Measurements from ENCODE around the gene SAPCD1. TPM values are rescaled to one million over a fixed set of nuclear protein-coding genes. Genes with fewer than 3 reads are reported as not detected.
"Not testable (repeated sequence)": the region's sequence is repeated elsewhere in the genome, so short reads cannot be mapped to it uniquely, and the experiment has no call there.

Gene SAPCD1
- total RNA-seq, 1 donor from 2014 or later = 21.3 TPM

DNA sequence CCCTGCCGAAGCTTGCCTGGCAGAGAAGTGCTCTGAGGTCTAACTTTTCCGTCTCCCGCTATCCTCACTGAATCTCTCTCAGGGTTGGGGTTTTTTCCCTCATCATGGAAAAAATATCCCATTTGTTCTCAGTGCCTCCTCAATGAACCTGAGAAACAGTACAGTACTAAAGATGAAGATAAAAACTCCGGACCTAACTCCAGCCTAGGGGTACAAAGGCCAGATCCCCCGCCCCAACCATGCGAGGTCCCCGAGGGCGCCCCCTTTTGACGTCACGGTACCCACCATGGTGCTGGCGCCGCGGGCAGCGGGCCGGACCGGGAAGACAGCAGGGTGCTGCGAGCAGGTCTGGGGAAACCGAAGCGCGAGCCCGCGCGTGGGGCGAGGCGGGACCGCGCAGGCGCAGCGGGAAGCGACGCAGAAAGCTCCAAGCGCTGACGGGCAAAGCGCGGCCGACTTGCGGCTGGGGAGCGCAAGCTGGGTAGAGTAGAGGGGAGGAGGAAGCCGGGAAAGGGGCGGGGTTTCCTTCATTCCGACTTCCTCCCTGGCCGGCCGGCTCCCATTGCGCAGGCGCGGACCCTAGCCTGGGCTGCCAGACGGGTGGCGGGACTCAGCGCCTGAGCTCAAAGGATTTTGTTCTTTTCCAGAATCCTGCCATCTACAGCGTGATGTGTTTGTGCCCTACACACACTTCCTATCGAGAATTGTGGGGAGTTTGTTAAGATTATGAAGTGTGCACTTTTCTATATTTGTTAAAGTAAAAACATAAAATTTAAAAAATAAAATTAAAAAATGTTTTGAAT, 44.2 kb downstream of the SAPCD1 start, which contains the start of gene LSM2:
Gene LSM2, minus strand, starts transcription at position 497 of the 803 bp plus-strand sequence. Its CDS starts 209 bp downstream, at position 288.
- TF ChIP-seq, protein P1, sequence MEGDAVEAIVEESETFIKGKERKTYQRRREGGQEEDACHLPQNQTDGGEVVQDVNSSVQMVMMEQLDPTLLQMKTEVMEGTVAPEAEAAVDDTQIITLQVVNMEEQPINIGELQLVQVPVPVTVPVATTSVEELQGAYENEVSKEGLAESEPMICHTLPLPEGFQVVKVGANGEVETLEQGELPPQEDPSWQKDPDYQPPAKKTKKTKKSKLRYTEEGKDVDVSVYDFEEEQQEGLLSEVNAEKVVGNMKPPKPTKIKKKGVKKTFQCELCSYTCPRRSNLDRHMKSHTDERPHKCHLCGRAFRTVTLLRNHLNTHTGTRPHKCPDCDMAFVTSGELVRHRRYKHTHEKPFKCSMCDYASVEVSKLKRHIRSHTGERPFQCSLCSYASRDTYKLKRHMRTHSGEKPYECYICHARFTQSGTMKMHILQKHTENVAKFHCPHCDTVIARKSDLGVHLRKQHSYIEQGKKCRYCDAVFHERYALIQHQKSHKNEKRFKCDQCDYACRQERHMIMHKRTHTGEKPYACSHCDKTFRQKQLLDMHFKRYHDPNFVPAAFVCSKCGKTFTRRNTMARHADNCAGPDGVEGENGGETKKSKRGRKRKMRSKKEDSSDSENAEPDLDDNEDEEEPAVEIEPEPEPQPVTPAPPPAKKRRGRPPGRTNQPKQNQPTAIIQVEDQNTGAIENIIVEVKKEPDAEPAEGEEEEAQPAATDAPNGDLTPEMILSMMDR (conservative IDR thresholded peaks at IDR 0.05) = no peak
- H3K27ac Mint-ChIP-seq (ENCODE audit: unreplicated experiment) = peak within 1 kb of the TSS; percentile 99
- H3K4me3 Mint-ChIP-seq = peak within 1 kb of the TSS; percentile 94
- H3K27me3 Mint-ChIP-seq (ENCODE audit: low read depth) = no peaks in the 10 kb centered on the region
- H3K36me3 Mint-ChIP-seq (ENCODE audit: low read depth) = peaks cover 2% of the 10 kb centered on the region
- DNase-seq (ENCODE audit: low read depth, low spot score) = peak; percentile 98
- H3K4me1 Mint-ChIP-seq = peaks cover 18% of the 10 kb centered on the region
- H3K9me3 Mint-ChIP-seq = no peaks in the 10 kb centered on the region

DNA sequence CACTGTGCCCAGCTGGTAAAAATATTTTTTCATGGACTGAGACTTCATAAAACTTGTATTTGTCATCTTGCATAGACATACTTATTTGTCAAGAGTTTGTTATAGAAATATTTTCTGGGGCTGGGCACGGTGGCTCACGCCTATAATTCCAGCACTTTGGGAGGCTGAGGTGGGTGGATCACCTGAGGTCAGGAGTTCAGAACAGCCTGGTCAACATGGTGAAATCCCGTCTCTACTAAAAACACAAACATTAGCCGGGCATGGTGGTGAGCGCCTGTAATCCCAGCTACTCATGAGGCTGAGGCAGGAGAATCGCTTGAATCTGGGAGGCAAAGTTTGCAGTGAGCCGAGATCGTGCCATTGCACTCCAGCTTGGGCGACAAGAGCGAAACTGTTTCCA, 46.1 kb downstream of the SAPCD1 start:
- not testable (repeated sequence) for H3K36me3 Mint-ChIP-seq (ENCODE audit: low read depth); H3K4me3 Mint-ChIP-seq; DNase-seq (ENCODE audit: low read depth, low spot score); H3K9me3 Mint-ChIP-seq; H3K27me3 Mint-ChIP-seq (ENCODE audit: low read depth); H3K27ac Mint-ChIP-seq (ENCODE audit: unreplicated experiment)
- H3K4me1 Mint-ChIP-seq = peaks cover 16% of the 10 kb centered on the region

DNA sequence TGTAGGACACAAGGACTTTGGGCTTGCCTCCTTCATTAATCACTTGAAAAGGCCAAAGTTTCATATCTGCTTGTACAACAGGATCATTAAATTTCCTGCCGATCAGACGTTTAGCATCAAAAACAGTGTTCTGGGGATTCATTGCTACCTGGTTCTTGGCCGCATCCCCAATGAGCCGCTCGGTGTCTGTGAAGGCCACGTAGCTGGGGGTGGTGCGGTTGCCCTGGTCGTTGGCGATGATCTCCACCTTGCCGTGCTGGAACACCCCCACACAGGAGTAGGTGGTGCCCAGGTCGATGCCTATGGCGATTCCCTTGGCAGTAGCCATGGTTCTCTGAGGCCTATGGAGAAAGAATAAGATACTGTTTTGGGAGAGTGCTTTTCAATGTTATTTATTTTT, 49.2 kb downstream of the SAPCD1 start:
- no peaks in the 10 kb centered on the region for H3K27me3 Mint-ChIP-seq (ENCODE audit: low read depth)

DNA sequence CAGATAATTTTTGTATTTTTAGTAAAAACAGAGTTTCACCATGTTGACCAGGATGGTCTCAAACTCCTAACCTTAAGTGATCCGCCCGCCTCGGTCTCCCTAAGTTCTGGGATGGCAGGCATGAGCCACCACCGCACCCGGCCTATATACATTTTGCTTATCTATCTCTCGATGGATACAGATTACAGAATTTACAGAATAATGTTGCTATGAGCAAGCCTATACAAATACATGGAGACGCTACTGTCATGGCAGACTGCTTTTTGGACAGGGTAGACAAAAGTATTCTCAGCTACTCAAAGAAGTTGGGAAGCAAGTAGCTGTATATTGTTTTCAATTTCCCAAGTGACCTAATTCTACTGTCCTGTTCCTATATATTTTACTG, 51.0 kb downstream of the SAPCD1 start:
- H3K27ac Mint-ChIP-seq (ENCODE audit: unreplicated experiment) = peak overlapping the region; percentile 93
- peak overlapping the region; percentile 64 for H3K4me3 Mint-ChIP-seq
- no peaks in the 10 kb centered on the region for H3K9me3 Mint-ChIP-seq
- H3K36me3 Mint-ChIP-seq (ENCODE audit: low read depth) = peaks cover 12% of the 10 kb centered on the region
- TF ChIP-seq, protein P1 (conservative IDR thresholded peaks at IDR 0.05) = no peak
- DNase-seq (ENCODE audit: low read depth, low spot score) = no peak
- H3K4me1 Mint-ChIP-seq = peaks cover 31% of the 10 kb centered on the region
- no peaks in the 10 kb centered on the region for H3K27me3 Mint-ChIP-seq (ENCODE audit: low read depth)

More for the DNA sequence above, 49.2 kb downstream of the SAPCD1 start:
- TF ChIP-seq, protein P1 (conservative IDR thresholded peaks at IDR 0.05) = no peak
- H3K4me3 Mint-ChIP-seq = no peak overlapping the region
- H3K9me3 Mint-ChIP-seq = no peaks in the 10 kb centered on the region
- no peak overlapping the region for H3K27ac Mint-ChIP-seq (ENCODE audit: unreplicated experiment)
- DNase-seq (ENCODE audit: low read depth, low spot score) = no peak
- peaks cover 26% of the 10 kb centered on the region for H3K4me1 Mint-ChIP-seq
- peaks cover 5% of the 10 kb centered on the region for H3K36me3 Mint-ChIP-seq (ENCODE audit: low read depth)

Other genes starting within 250 kb of the SAPCD1 start
- gene MCCD1, start 233.7 kb upstream of the SAPCD1 start, total RNA-seq = not detected in 2 replicates
- gene DDX39B, start 220.7 kb upstream of the SAPCD1 start, total RNA-seq = 836 and 881 TPM in 2 replicates
- 3.3 and 5.1 TPM in 2 replicates for gene ATP6V1G2, start 216.0 kb upstream of the SAPCD1 start, total RNA-seq
- gene NFKBIL1, start 215.0 kb upstream of the SAPCD1 start, total RNA-seq = 25.7 and 28.6 TPM in 2 replicates
- 0.26 and 0.36 TPM in 2 replicates for gene LTA, start 190.4 kb upstream of the SAPCD1 start, total RNA-seq
- not detected in 2 replicates for gene TNF, start 187.1 kb upstream of the SAPCD1 start, total RNA-seq
- not detected in 2 replicates for gene LTB, start 180.2 kb upstream of the SAPCD1 start, total RNA-seq
- gene LST1, start 176.4 kb upstream of the SAPCD1 start, total RNA-seq = not detected in 2 replicates
- gene NCR3, start 169.7 kb upstream of the SAPCD1 start, total RNA-seq = not detected in 2 replicates
- not detected in 2 replicates for gene AIF1, start 147.4 kb upstream of the SAPCD1 start, total RNA-seq
- gene PRRC2A, start 141.9 kb upstream of the SAPCD1 start, total RNA-seq = 347 and 356 TPM in 2 replicates
- 439 and 459 TPM in 2 replicates for gene BAG6, start 110.0 kb upstream of the SAPCD1 start, total RNA-seq
- gene APOM, start 106.8 kb upstream of the SAPCD1 start, total RNA-seq = 3.8 and 4.2 TPM in 2 replicates
- 23.5 TPM in 2 replicates for gene C6orf47, start 101.9 kb upstream of the SAPCD1 start, total RNA-seq
- 16.8 and 17.6 TPM in 2 replicates for gene GPANK1, start 97.7 kb upstream of the SAPCD1 start, total RNA-seq
- 185 and 188 TPM in 2 replicates for gene CSNK2B, start 96.6 kb upstream of the SAPCD1 start, total RNA-seq
- 24.0 and 24.2 TPM in 2 replicates for gene LY6G5B, start 92.7 kb upstream of the SAPCD1 start, total RNA-seq
- 9.1 and 11.0 TPM in 2 replicates for gene LY6G5C, start 81.6 kb upstream of the SAPCD1 start, total RNA-seq
- 70.9 and 73.6 TPM in 2 replicates for gene ABHD16A, start 59.3 kb upstream of the SAPCD1 start, total RNA-seq
- not detected in 2 replicates for gene LY6G6F, start 55.8 kb upstream of the SAPCD1 start, total RNA-seq
- gene LY6G6D, start 47.3 kb upstream of the SAPCD1 start, total RNA-seq = not detected in 2 replicates
- gene LY6G6C, start 40.9 kb upstream of the SAPCD1 start, total RNA-seq = 1.2 TPM in 2 replicates
- gene MPIG6B, start 39.3 kb upstream of the SAPCD1 start, total RNA-seq = not detected in 2 replicates
- 186 and 194 TPM in 2 replicates for gene DDAH2, start 33.4 kb upstream of the SAPCD1 start, total RNA-seq
- 305 and 313 TPM in 2 replicates for gene CLIC1, start 26.1 kb upstream of the SAPCD1 start, total RNA-seq
- gene MSH5, start 22.7 kb upstream of the SAPCD1 start, total RNA-seq = 79.5 and 86.2 TPM in 2 replicates
- 2.0 and 2.7 TPM in 2 replicates for gene VWA7, start 14.7 kb downstream of the SAPCD1 start, total RNA-seq
- gene VARS1, start 33.1 kb downstream of the SAPCD1 start, total RNA-seq = 162 and 163 TPM in 2 replicates
- 122 and 135 TPM in 2 replicates for gene LSM2, start 44.3 kb downstream of the SAPCD1 start, total RNA-seq
- gene HSPA1L, start 52.6 kb downstream of the SAPCD1 start, total RNA-seq = 1.5 and 1.8 TPM in 2 replicates
- gene HSPA1A, start 52.9 kb downstream of the SAPCD1 start, total RNA-seq = 70.3 and 72.3 TPM in 2 replicates
- 78.5 and 82.5 TPM in 2 replicates for gene HSPA1B, start 65.1 kb downstream of the SAPCD1 start, total RNA-seq
- gene NEU1, start 100.2 kb downstream of the SAPCD1 start, total RNA-seq = 46.3 and 49.9 TPM in 2 replicates
- gene SLC44A4, start 116.3 kb downstream of the SAPCD1 start, total RNA-seq = 0.32 and 0.84 TPM in 2 replicates
- gene EHMT2, start 135.0 kb downstream of the SAPCD1 start, total RNA-seq = 202 and 205 TPM in 2 replicates
- 60.8 and 61.1 TPM in 2 replicates for gene ZBTB12, start 139.4 kb downstream of the SAPCD1 start, total RNA-seq
- 0.35 and 1.2 TPM in 2 replicates for gene C2, start 165.1 kb downstream of the SAPCD1 start, total RNA-seq
- gene CFB, start 183.4 kb downstream of the SAPCD1 start, total RNA-seq = not detected in 2 replicates
- gene NELFE, start 196.3 kb downstream of the SAPCD1 start, total RNA-seq = 86.1 and 88.4 TPM in 2 replicates
- 77.9 and 88.7 TPM in 2 replicates for gene SKIC2, start 196.5 kb downstream of the SAPCD1 start, total RNA-seq
- 23.8 and 26.6 TPM in 2 replicates for gene DXO, start 209.5 kb downstream of the SAPCD1 start, total RNA-seq
- gene C4A, start 219.4 kb downstream of the SAPCD1 start, total RNA-seq = 5.6 and 10.1 TPM in 2 replicates